ENCODE results near the gene LRMDA.

Gene LRMDA

DNA sequence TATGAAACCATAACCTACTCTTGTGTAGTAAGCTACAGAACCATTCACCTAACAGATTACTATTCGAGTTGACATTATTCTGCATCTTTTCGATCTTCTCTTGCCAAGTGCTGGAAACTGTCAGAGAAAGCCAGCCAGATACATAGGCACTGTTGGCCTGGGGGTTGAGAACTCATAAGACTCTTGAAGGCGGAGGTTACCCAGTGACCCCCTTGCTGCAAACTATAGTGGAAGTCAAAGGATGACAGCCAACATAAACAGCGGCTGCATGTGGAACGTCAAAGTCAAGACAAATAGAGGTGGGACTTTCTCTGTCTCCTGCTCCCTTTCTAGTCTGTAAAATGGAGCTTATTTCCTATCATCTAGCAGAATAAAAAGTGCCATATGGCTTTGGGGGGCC lies 394.2 kb downstream of the LRMDA start:
- H3K79me2 ChIP-seq (ENCODE audit: insufficient read depth, low read length), result no peaks in the 10 kb centered on the region
- H3K27ac ChIP-seq (ENCODE audit: low read depth, low read length), result no peak overlapping the region
- H3K27me3 ChIP-seq (ENCODE audit: low read length), result no peaks in the 10 kb centered on the region; the same call in 1 of the 2 replicates
- no peaks in the 10 kb centered on the region for H3K36me3 ChIP-seq (ENCODE audit: low read length)
- no peak overlapping the region for H3K4me2 ChIP-seq (ENCODE audit: low read depth, low read length, poor library complexity, severe bottlenecking)
- no peak overlapping the region for H3K9ac ChIP-seq (ENCODE audit: low read length)
- TF ChIP-seq EZH2phosphoT487 (conservative IDR thresholded peaks at IDR 0.05; ENCODE audit: low read length) (no peak), CTCF (IDR thresholded peaks at IDR 0.05; ENCODE audit: insufficient read depth, low read length, poor library complexity, severe bottlenecking) (no peak)
- no peak overlapping the region for H2AFZ ChIP-seq (ENCODE audit: low read depth, low read length, severe bottlenecking)
- no peaks in the 10 kb centered on the region for H3F3A ChIP-seq (ENCODE audit: insufficient read depth)
- no peaks in the 10 kb centered on the region for H3K9me2 ChIP-seq (replicated peaks; ENCODE audit: insufficient read depth, low read length)
- no peaks in the 10 kb centered on the region for H4K20me1 ChIP-seq (ENCODE audit: low read depth, low read length)
- H3K4me3 ChIP-seq (ENCODE audit: insufficient read depth, low read length, poor library complexity, severe bottlenecking), result no peak overlapping the region
- H3K9me3 ChIP-seq (ENCODE audit: insufficient read depth, low read length), result no peaks in the 10 kb centered on the region

GRCh38 chr10:75826846-75827245 lies 395.4 kb downstream of the LRMDA start:
- Histone ChIP-seq H3K9me3 (ENCODE audit: insufficient read depth, low read length) (no peaks in the 10 kb centered on the region), H3K9ac (ENCODE audit: low read length) (no peak overlapping the region), H4K20me1 (ENCODE audit: low read depth, low read length) (no peaks in the 10 kb centered on the region), H3K27me3 (ENCODE audit: low read length) (no peaks in the 10 kb centered on the region; the same call in 1 of the 2 replicates), H2AFZ (ENCODE audit: low read depth, low read length, severe bottlenecking) (no peak overlapping the region), H3K4me3 (ENCODE audit: insufficient read depth, low read length, poor library complexity, severe bottlenecking) (no peak overlapping the region), H3K4me2 (ENCODE audit: low read depth, low read length, poor library complexity, severe bottlenecking) (no peak overlapping the region), H3K79me2 (ENCODE audit: insufficient read depth, low read length) (no peaks in the 10 kb centered on the region), H3K27ac (ENCODE audit: low read depth, low read length) (no peak overlapping the region), H3K9me2 (replicated peaks; ENCODE audit: insufficient read depth, low read length) (no peaks in the 10 kb centered on the region), H3F3A (ENCODE audit: insufficient read depth) (no peaks in the 10 kb centered on the region), H3K36me3 (ENCODE audit: low read length) (no peaks in the 10 kb centered on the region)
- TF ChIP-seq CTCF (IDR thresholded peaks at IDR 0.05; ENCODE audit: insufficient read depth, low read length, poor library complexity, severe bottlenecking) (no peak), EZH2phosphoT487 (conservative IDR thresholded peaks at IDR 0.05; ENCODE audit: low read length) (no peak)

- H3K27ac ChIP-seq (ENCODE audit: low read depth, low read length), result no peak overlapping the region
- no peaks in the 10 kb centered on the region for H3F3A ChIP-seq (ENCODE audit: insufficient read depth)
- H2AFZ ChIP-seq (ENCODE audit: low read depth, low read length, severe bottlenecking), result no peak overlapping the region
- H3K9ac ChIP-seq (ENCODE audit: low read length), result no peak overlapping the region
- no peak overlapping the region for H3K4me2 ChIP-seq (ENCODE audit: low read depth, low read length, poor library complexity, severe bottlenecking)
- no peaks in the 10 kb centered on the region; the same call in 1 of the 2 replicates for H3K27me3 ChIP-seq (ENCODE audit: low read length)
- H3K9me3 ChIP-seq (ENCODE audit: insufficient read depth, low read length), result no peaks in the 10 kb centered on the region
- no peaks in the 10 kb centered on the region for H3K36me3 ChIP-seq (ENCODE audit: low read length)
- H3K9me2 ChIP-seq (replicated peaks; ENCODE audit: insufficient read depth, low read length), result no peaks in the 10 kb centered on the region
- no peak overlapping the region for H3K4me3 ChIP-seq (ENCODE audit: insufficient read depth, low read length, poor library complexity, severe bottlenecking)
- H4K20me1 ChIP-seq (ENCODE audit: low read depth, low read length), result no peaks in the 10 kb centered on the region
- TF ChIP-seq CTCF (IDR thresholded peaks at IDR 0.05; ENCODE audit: insufficient read depth, low read length, poor library complexity, severe bottlenecking) (no peak), EZH2phosphoT487 (conservative IDR thresholded peaks at IDR 0.05; ENCODE audit: low read length) (no peak)
- H3K79me2 ChIP-seq (ENCODE audit: insufficient read depth, low read length), result no peaks in the 10 kb centered on the region
Observed at GRCh38 chr10:75827587-75828021, 396.2 kb downstream of the LRMDA start.

Measured in SU-DHL-6 (cell line).